Liver (tissue), 3 donors: Measurements from ENCODE around the gene ADCY2.

Experiments used
- ATF3 ChIP-seq: IDR thresholded peaks from 2 replicates; pipeline ENCODE4 v1.6.1; 2016; ENCODE audit warnings: antibody characterized with exemption
- CTCF ChIP-seq: fragments of 150-350 bp; IDR thresholded peaks from 2 replicates; pipeline ENCODE4 v1.5.1; 2017; ENCODE audit warnings: improper control_type of control experiment, low read depth, low read length; ENCODE audit not compliant: missing input control
- EGR1 ChIP-seq, 2 donors: IDR thresholded peaks; 2 replicates each; pipeline ENCODE4 v1.6.1; 2016 to 2018; ENCODE audit warnings: antibody characterized with exemption in 2 of 2, low read depth in 2 of 2
- GABPA ChIP-seq, 2 donors: IDR thresholded peaks in 1 of 2; conservative IDR thresholded peaks in 1 of 2; 2 replicates each; pipeline ENCODE4 v1.6.1; 2016; ENCODE audit warnings: antibody characterized with exemption in 2 of 2, mild to moderate bottlenecking in 1 of 2, moderate library complexity in 1 of 2
- REST ChIP-seq: IDR thresholded peaks from 2 replicates; pipeline ENCODE4 v1.6.1; 2016; ENCODE audit warnings: antibody characterized with exemption, mild to moderate bottlenecking
- TAF1 ChIP-seq: conservative IDR thresholded peaks from 2 replicates; pipeline ENCODE4 v1.6.1; 2016; ENCODE audit warnings: antibody characterized with exemption, mild to moderate bottlenecking
- YY1 ChIP-seq: IDR thresholded peaks from 2 replicates; pipeline ENCODE4 v1.6.1; 2016; ENCODE audit warnings: antibody characterized with exemption, mild to moderate bottlenecking
- ZBTB33 ChIP-seq: IDR thresholded peaks from 2 replicates; pipeline ENCODE4 v1.6.1; 2016; ENCODE audit warnings: antibody characterized with exemption
- donor health status: healthy.
- donor health status: healthy.

GRCh38 chr5:7394889-7395431 is 978 bp upstream of the ADCY2 start:
- TF ChIP-seq CTCF, result no peak
- TF ChIP-seq REST, result no peak
- no peak for TF ChIP-seq YY1
- TF ChIP-seq ZBTB33, result no peak
- no peak for TF ChIP-seq ATF3
- TF ChIP-seq GABPA (IDR thresholded peaks at IDR 0.05 in 1 of 2, conservative IDR thresholded peaks at IDR 0.05 in 1 of 2), result no peak
- TF ChIP-seq TAF1, result no peak
- no peak for TF ChIP-seq EGR1 (IDR thresholded peaks at IDR 0.05; ENCODE audit: low read depth in 2 of 2)
